ENCODE data around the gene CD8B.

The CD8B gene

DNA sequence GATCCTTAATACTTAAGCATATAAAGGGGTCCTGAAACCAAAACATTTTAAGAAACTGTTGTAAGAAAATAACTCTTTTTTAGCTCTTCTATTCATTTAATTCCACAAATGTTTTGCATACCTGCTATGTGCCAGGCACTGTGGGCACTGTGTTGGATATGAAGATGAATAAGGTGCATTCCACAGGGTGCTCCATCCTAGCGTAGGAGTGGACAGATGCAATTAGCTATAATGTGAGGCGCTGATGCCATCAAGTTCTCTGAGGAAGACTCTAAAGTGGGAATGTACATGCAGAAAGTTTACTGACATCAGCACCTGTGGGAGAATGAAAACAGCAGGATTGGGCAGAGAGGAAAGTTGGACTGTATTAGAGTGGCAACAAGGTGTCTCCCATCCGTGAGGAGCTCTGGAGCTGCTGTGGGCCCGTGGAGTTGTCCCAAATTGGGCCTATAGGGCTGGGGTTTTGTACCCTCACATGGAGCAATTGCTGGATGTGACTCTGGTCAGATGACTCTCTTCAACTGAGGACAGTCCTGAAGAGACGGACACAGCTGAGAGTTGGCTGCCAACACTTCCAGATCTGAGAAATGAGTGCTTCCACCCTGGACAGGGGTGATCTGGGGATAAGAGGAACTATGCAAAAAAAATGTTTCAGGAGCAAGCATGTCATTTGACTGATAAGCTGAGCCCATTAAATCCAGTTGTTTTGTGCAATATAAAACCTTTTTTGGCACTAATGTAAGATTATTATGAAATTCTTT is 93.3 kb downstream of the CD8B start:
- no peak for DNase-seq

Measured in effector CD8-positive, alpha-beta T cell (primary cell).